ENCODE data around the gene GCH1.
"Not testable (repeated sequence)": the region's sequence is repeated elsewhere in the genome, so short reads cannot be mapped to it uniquely, and the experiment has no call there.

The GCH1 gene

GRCh38 chr14:54870154-54871090, 32.2 kb downstream of the GCH1 start:
- DNase-seq (ENCODE audit: low read depth in 3 of 3, low spot score in 1 of 3) = not testable (repeated sequence)

- DNase-seq (ENCODE audit: low read depth in 3 of 3, low spot score in 1 of 3) = no peak
Observed at GRCh38 chr14:54867011-54867410, 35.6 kb downstream of the GCH1 start.

GRCh38 chr14:54866588-54866987, 36.0 kb downstream of the GCH1 start:
- DNase-seq (ENCODE audit: low read depth in 3 of 3, low spot score in 1 of 3) = no peak

GRCh38 chr14:54864526-54864925, 38.1 kb downstream of the GCH1 start:
- no peak for DNase-seq (ENCODE audit: low read depth in 3 of 3, low spot score in 1 of 3)

GRCh38 chr14:54857830-54858269, 44.8 kb downstream of the GCH1 start:
- no peak for DNase-seq (ENCODE audit: low read depth in 3 of 3, low spot score in 1 of 3)

GRCh38 chr14:54856152-54856551, 46.5 kb downstream of the GCH1 start:
- DNase-seq (ENCODE audit: low read depth in 3 of 3, low spot score in 1 of 3) = no peak

- DNase-seq (ENCODE audit: low read depth in 3 of 3, low spot score in 1 of 3) = no peak
Observed at GRCh38 chr14:54854181-54854580, 48.4 kb downstream of the GCH1 start.

GRCh38 chr14:54853339-54853738, 49.3 kb downstream of the GCH1 start:
- DNase-seq (ENCODE audit: low read depth in 3 of 3, low spot score in 1 of 3) = no peak

- DNase-seq (ENCODE audit: low read depth in 3 of 3, low spot score in 1 of 3) = no peak
Observed at GRCh38 chr14:54852215-54852614, 50.4 kb downstream of the GCH1 start.

- no peak for DNase-seq (ENCODE audit: low read depth in 3 of 3, low spot score in 1 of 3)
Observed at GRCh38 chr14:54848910-54849309, 53.7 kb downstream of the GCH1 start.

- DNase-seq (ENCODE audit: low read depth in 3 of 3, low spot score in 1 of 3) = no peak
Observed at GRCh38 chr14:54845641-54846040, 57.0 kb downstream of the GCH1 start.

GRCh38 chr14:54844479-54844878, 58.1 kb downstream of the GCH1 start:
- no peak for DNase-seq (ENCODE audit: low read depth in 3 of 3, low spot score in 1 of 3)

GRCh38 chr14:54840798-54841197, 61.8 kb downstream of the GCH1 start:
- DNase-seq (ENCODE audit: low read depth in 3 of 3, low spot score in 1 of 3) = no peak

GRCh38 chr14:54840336-54840735, 62.3 kb downstream of the GCH1 start:
- no peak for DNase-seq (ENCODE audit: low read depth in 3 of 3, low spot score in 1 of 3)

- no peak for DNase-seq (ENCODE audit: low read depth in 3 of 3, low spot score in 1 of 3)
Observed at GRCh38 chr14:54839701-54840119, 62.9 kb downstream of the GCH1 start.

GRCh38 chr14:54838931-54839512, 63.6 kb downstream of the GCH1 start:
- no peak for DNase-seq (ENCODE audit: low read depth in 3 of 3, low spot score in 1 of 3)

- no peak for DNase-seq (ENCODE audit: low read depth in 3 of 3, low spot score in 1 of 3)
Observed at GRCh38 chr14:54837508-54838149, 65.0 kb downstream of the GCH1 start.

- no peak for DNase-seq (ENCODE audit: low read depth in 3 of 3, low spot score in 1 of 3)
Observed at GRCh38 chr14:54836231-54836630, 66.4 kb downstream of the GCH1 start.

GRCh38 chr14:54834727-54835126, 67.9 kb downstream of the GCH1 start:
- no peak for DNase-seq (ENCODE audit: low read depth in 3 of 3, low spot score in 1 of 3)

GRCh38 chr14:54834081-54834480, 68.5 kb downstream of the GCH1 start:
- DNase-seq (ENCODE audit: low read depth in 3 of 3, low spot score in 1 of 3) = no peak

- no peak for DNase-seq (ENCODE audit: low read depth in 3 of 3, low spot score in 1 of 3)
Observed at GRCh38 chr14:54830650-54831049, 72.0 kb downstream of the GCH1 start.

Measured in stimulated activated CD4-positive, alpha-beta T cell treated with anti-CD3 and anti-CD28 coated beads, TNF-alpha, amount 100 ng/mL, for 1 hour (primary cell).